Loucy (cell line): ENCODE results near the gene TMEM115.

ENCODE experiments used
- H2AFZ ChIP-seq: fragments of 200-600 bp; sonication (generic); 2 replicates; pipeline ENCODE4 v1.6.0; 2016; ENCODE audit warnings: antibody characterized with exemption, mild to moderate bottlenecking, low read length, moderate library complexity
- H3F3A ChIP-seq: fragments of 200-600 bp; 2 replicates; pipeline ENCODE4 v1.6.0; 2016; ENCODE audit warnings: antibody characterized with exemption, low read depth, mild to moderate bottlenecking
- H3K27me3 ChIP-seq: fragments of 200-600 bp; sonication (generic); 2 replicates; pipeline ENCODE4 v1.6.1; 2014; ENCODE audit warnings: low read length, mild to moderate bottlenecking; ENCODE audit not compliant: insufficient read depth, poor library complexity, severe bottlenecking
- H3K36me3 ChIP-seq: fragments of 200-600 bp; sonication (generic); 2 replicates; pipeline ENCODE4 v1.6.1; 2016; ENCODE audit warnings: low read length; ENCODE audit not compliant: insufficient read depth
- H3K4me1 ChIP-seq: fragments of 200-600 bp; sonication (generic); 2 replicates; pipeline ENCODE4 v1.5.1; 2014; ENCODE audit warnings: low read length, mild to moderate bottlenecking; ENCODE audit not compliant: insufficient read depth, poor library complexity, severe bottlenecking
- H3K4me2 ChIP-seq: fragments of 200-600 bp; sonication (generic); 2 replicates; pipeline ENCODE4 v1.6.0; 2014; ENCODE audit warnings: antibody characterized with exemption, low read length, low read depth, mild to moderate bottlenecking; ENCODE audit not compliant: poor library complexity, severe bottlenecking
- H3K4me3 ChIP-seq: fragments of 200-600 bp; sonication (generic); 2 replicates; pipeline ENCODE4 v1.5.1; 2014; ENCODE audit warnings: low read length, mild to moderate bottlenecking, mixed read lengths; ENCODE audit not compliant: poor library complexity, severe bottlenecking
- H3K79me2 ChIP-seq: fragments of 200-600 bp; sonication (generic); 2 replicates; pipeline ENCODE4 v1.6.1; 2014; ENCODE audit warnings: low read length; ENCODE audit not compliant: insufficient read depth
- H3K9ac ChIP-seq: fragments of 200-600 bp; sonication (generic); 2 replicates; pipeline ENCODE4 v1.6.0; 2014; ENCODE audit warnings: mild to moderate bottlenecking, low read depth, low read length, moderate library complexity; ENCODE audit not compliant: poor library complexity, severe bottlenecking
- H3K9me2 ChIP-seq: fragments of 200-600 bp; sonication (generic); replicated peaks from 2 replicates; pipeline ENCODE4 v1.6.1; 2016; ENCODE audit warnings: low read depth, low read length, mixed read lengths
- H3K9me3 ChIP-seq: fragments of 200-600 bp; sonication (generic); 2 replicates; pipeline ENCODE4 v1.6.1; 2014; ENCODE audit warnings: mild to moderate bottlenecking, antibody characterized with exemption, low read length, low read depth; ENCODE audit not compliant: insufficient read depth
- H4K20me1 ChIP-seq: fragments of 200-600 bp; sonication (generic); 2 replicates; pipeline ENCODE4 v1.6.0; 2014; ENCODE audit warnings: antibody characterized with exemption, low read length, mild to moderate bottlenecking; ENCODE audit not compliant: insufficient read depth, poor library complexity, severe bottlenecking
- CTCF ChIP-seq: fragments of 200-600 bp; sonication (generic); conservative IDR thresholded peaks from 2 replicates; pipeline ENCODE4 v1.5.1; 2014; ENCODE audit warnings: mild to moderate bottlenecking, antibody characterized with exemption, low read length
- EZH2phosphoT487 ChIP-seq: fragments of 200-600 bp; IDR thresholded peaks from 2 replicates; pipeline ENCODE4 v1.6.1; 2018; ENCODE audit warnings: antibody characterized with exemption, mild to moderate bottlenecking, moderate library complexity, borderline replicate concordance

Gene TMEM115

GRCh38 chr3:50318163-50318562 lies 41.2 kb downstream of the TMEM115 start:
- no peak overlapping the region for H3K9ac ChIP-seq
- H2AFZ ChIP-seq = no peak overlapping the region
- H3K27me3 ChIP-seq = no peaks in the 10 kb centered on the region
- H3K79me2 ChIP-seq = peaks cover 29% of the 10 kb centered on the region
- no peaks in the 10 kb centered on the region for H3F3A ChIP-seq
- peaks cover 15% of the 10 kb centered on the region for H4K20me1 ChIP-seq
- no peak for TF ChIP-seq CTCF
- TF ChIP-seq EZH2phosphoT487 = no peak
- H3K9me2 ChIP-seq = no peaks in the 10 kb centered on the region
- H3K4me3 ChIP-seq = no peak overlapping the region
- no peaks in the 10 kb centered on the region for H3K9me3 ChIP-seq
- H3K4me1 ChIP-seq = peaks cover 37% of the 10 kb centered on the region
- peak overlapping the region; percentile 95 for H3K4me2 ChIP-seq
- no peaks in the 10 kb centered on the region for H3K36me3 ChIP-seq

- TF ChIP-seq EZH2phosphoT487 (no peak), CTCF (no peak)
Observed at GRCh38 chr3:50317300-50317699, 42.0 kb downstream of the TMEM115 start.

GRCh38 chr3:50316657-50317242 lies 42.6 kb downstream of the TMEM115 start:
- Histone ChIP-seq H3K79me2 (peaks cover 29% of the 10 kb centered on the region), H2AFZ (no peak overlapping the region), H3K36me3 (no peaks in the 10 kb centered on the region), H3K9me2 (no peaks in the 10 kb centered on the region), H3F3A (no peaks in the 10 kb centered on the region), H3K9ac (peak overlapping the region; percentile 14), H3K4me2 (peak overlapping the region; percentile 30), H3K9me3 (no peaks in the 10 kb centered on the region), H3K4me3 (no peak overlapping the region), H4K20me1 (peaks cover 15% of the 10 kb centered on the region), H3K27me3 (no peaks in the 10 kb centered on the region), H3K4me1 (peaks cover 37% of the 10 kb centered on the region)
- TF ChIP-seq CTCF = no peak
- no peak for TF ChIP-seq EZH2phosphoT487

More at GRCh38 chr3:50317300-50317699, 42.0 kb downstream of the TMEM115 start:
- H3F3A ChIP-seq = no peaks in the 10 kb centered on the region
- peaks cover 15% of the 10 kb centered on the region for H4K20me1 ChIP-seq
- peaks cover 37% of the 10 kb centered on the region for H3K4me1 ChIP-seq
- no peak overlapping the region for H3K9ac ChIP-seq
- H3K4me3 ChIP-seq = no peak overlapping the region
- H3K36me3 ChIP-seq = no peaks in the 10 kb centered on the region
- H3K79me2 ChIP-seq = peaks cover 29% of the 10 kb centered on the region
- H3K9me3 ChIP-seq = no peaks in the 10 kb centered on the region
- no peak overlapping the region for H2AFZ ChIP-seq
- peak overlapping the region; percentile 30 for H3K4me2 ChIP-seq
- no peaks in the 10 kb centered on the region for H3K27me3 ChIP-seq
- H3K9me2 ChIP-seq = no peaks in the 10 kb centered on the region
